K562 (cell line): Measurements from ENCODE around the gene NRXN2. TPM values are rescaled to one million over a fixed set of nuclear protein-coding genes. Genes with fewer than 3 reads are reported as not detected.

Experiments
- ATF3 ChIP-seq, 2 experiments: fragments of 450-650 bp in 1 of 2; sonication (generic) in 1 of 2; formaldehyde crosslinking in 1 of 2; IDR thresholded peaks in 1 of 2; conservative IDR thresholded peaks in 1 of 2; 2 replicates each; pipeline versions ENCODE4 v1.6.1 to v1.8.1; 2016 to 2023; ENCODE audit warnings: mild to moderate bottlenecking in 2 of 2, moderate library complexity in 2 of 2, inconsistent platforms in 1 of 2, missing genetic modification reagents in 1 of 2
- CREB3L1 ChIP-seq: fragments of 450-650 bp; IDR thresholded peaks from 2 replicates; pipeline ENCODE4 v1.6.1; 2014; ENCODE audit warnings: low read depth, mild to moderate bottlenecking, moderate library complexity, borderline replicate concordance
- FOXJ2 ChIP-seq: fragments of 200-800 bp; sonication (Bioruptor generic); IDR thresholded peaks from 2 replicates; pipeline ENCODE4 v1.6.1; 2016; ENCODE audit warnings: missing genetic modification characterization, missing compliant biosample characterization
- HCFC1 ChIP-seq: IDR thresholded peaks from 2 replicates; pipeline ENCODE4 v1.6.1; 2012; ENCODE audit warnings: low read depth, low read length, improper control_type of control experiment
- MYNN ChIP-seq, 2 experiments: sonication (generic); formaldehyde crosslinking in 1 of 2; IDR thresholded peaks; 2 replicates each; pipeline versions ENCODE4 v1.5.0 to v1.6.1; 2016 to 2020; ENCODE audit warnings: antibody characterized with exemption in 1 of 2, missing genetic modification reagents in 1 of 2
- TCF7L2 ChIP-seq: fragments of 150-350 bp; IDR thresholded peaks from 2 replicates; pipeline ENCODE4 v1.6.1; 2016; ENCODE audit warnings: low read depth, mild to moderate bottlenecking, low read length, moderate library complexity
- TEAD4 ChIP-seq, 2 experiments: sonication (generic) in 1 of 2; formaldehyde crosslinking in 1 of 2; IDR thresholded peaks; 2 replicates each; pipeline versions ENCODE4 v1.6.1 to v1.8.0; 2012 to 2022; ENCODE audit warnings: borderline replicate concordance in 1 of 2, inconsistent platforms in 1 of 2, low read length in 1 of 2, mild to moderate bottlenecking in 1 of 2, missing genetic modification reagents in 1 of 2
- THAP7 ChIP-seq: fragments of 250-450 bp; sonication (Bioruptor Pico); IDR thresholded peaks from 2 replicates; pipeline ENCODE4 v1.5.0; 2021
- ZMIZ1 ChIP-seq, 2 experiments: fragments of 150-350 bp in 1 of 2; IDR thresholded peaks; 2 replicates each; pipeline ENCODE4 v1.6.1; 2012 to 2016; ENCODE audit warnings: low read depth in 2 of 2, low read length in 2 of 2, mild to moderate bottlenecking in 1 of 2, moderate library complexity in 1 of 2
- ZNF318 ChIP-seq, 2 experiments: fragments of 450-650 bp; IDR thresholded peaks; 2 replicates each; pipeline ENCODE4 v1.6.1; 2016; ENCODE audit warnings: mild to moderate bottlenecking in 2 of 2, borderline replicate concordance in 1 of 2, low read depth in 1 of 2, moderate library complexity in 1 of 2
- polyA plus RNA-seq, 8 experiments: library from polyadenylated mRNA; depleted of rRNA in 4 of 8; stranded (reverse) in 5 of 8; unstranded in 3 of 8; fragments of >200 nt; fragmentation: Nextera tagmentation in 2 of 8; fragmentation: Illumina TruSeq in 1 of 8; extraction: Ambion mirVana in 2 of 8; extraction: Trizol in 1 of 8; gene quantifications; 2 replicates each; pipeline versions ENCODE4 v1.2.1 to v1.2.3, GENCODE V29; 2011 to 2014; ENCODE audit warnings: inconsistent platforms in 1 of 8, missing spikeins in 1 of 8
- total RNA-seq, 7 experiments: library from RNA; depleted of rRNA in 6 of 7; stranded (reverse); fragments of >200 nt in 6 of 7; fragmentation: Illumina TruSeq in 2 of 7; extraction: Trizol in 2 of 7; gene quantifications; 2 replicates each; pipeline versions ENCODE4 v1.2.1 to v1.2.3, GENCODE V29; 2011 to 2021; ENCODE audit warnings: low replicate concordance in 1 of 7

Gene NRXN2
- total and polyA plus RNA-seq, 9 of the 15 experiments (the other 6 are each of a cell fraction or from before 2014, with no cell fraction given) = 0.07 to 0.47 (median 0.15) TPM; not detected in 4

- no peak for TF ChIP-seq ZMIZ1 (IDR thresholded peaks at IDR 0.05; ENCODE audit: low read depth in 2 of 2, low read length in 2 of 2)
- no peak for TF ChIP-seq FOXJ2 (tag)
- no peak for TF ChIP-seq ATF3 (IDR thresholded peaks at IDR 0.05)
- TF ChIP-seq ATF3 (CRISPR knock-in tag; conservative IDR thresholded peaks at IDR 0.05) = no peak
- TF ChIP-seq CREB3L1 = peak; percentile 91
- no peak for TF ChIP-seq TCF7L2
- TF ChIP-seq ZNF318 (IDR thresholded peaks at IDR 0.05; ENCODE audit: borderline replicate concordance in 1 of 2, low read depth in 1 of 2) = no peak
- TF ChIP-seq MYNN (IDR thresholded peaks at IDR 0.05) = 0 out of 2 replicates have a peak, but pooled peaks have one; percentile 38
- TF ChIP-seq MYNN (CRISPR knock-in tag; IDR thresholded peaks at IDR 0.05) = no peak
- no peak for TF ChIP-seq THAP7 (CRISPR knock-in tag)
- no peak for TF ChIP-seq TEAD4 (IDR thresholded peaks at IDR 0.05; ENCODE audit: low read length)
- no peak for TF ChIP-seq TEAD4 (CRISPR knock-in tag; IDR thresholded peaks at IDR 0.05; ENCODE audit: borderline replicate concordance)
- peak; percentile 97 for TF ChIP-seq HCFC1
Observed at GRCh38 chr11:64688534-64688982, 34.4 kb downstream of the NRXN2 start (continued).
